Stimulated activated effector memory CD8-positive, alpha-beta T cell treated with anti-CD3 and anti-CD28 coated beads, Interleukin-12 subunit alpha, Interleukin-12 subunit beta, amount 100 ng/mL, for 72 hours (primary cell): ENCODE data around the gene CDH13.

ENCODE experiments used
- ATAC-seq: fragments of 150-1000 bp; cut with Tn5 transposase; 2 replicates; pipeline ENCODE4 v1.10.0; 2021
- DNase-seq, 2 donors: peaks; one replicate each; pipeline ENCODE4 v3.0.0; 2021 to 2022; ENCODE audit warnings: low spot score in 2 of 2
- H3K27ac Mint-ChIP-seq: one replicate; pipeline ENCODE4 v1.8.0; 2022; ENCODE audit warnings: mild to moderate bottlenecking, mixed read lengths
- H3K36me3 Mint-ChIP-seq: one replicate; pipeline ENCODE4 v1.8.0; 2022; ENCODE audit warnings: mild to moderate bottlenecking, mixed read lengths
- H3K4me1 Mint-ChIP-seq: one replicate; pipeline ENCODE4 v1.8.0; 2022; ENCODE audit warnings: mixed read lengths
- H3K4me3 Mint-ChIP-seq: one replicate; pipeline ENCODE4 v1.8.0; 2022; ENCODE audit warnings: mild to moderate bottlenecking, mixed read lengths
- H3K9me3 Mint-ChIP-seq: one replicate; pipeline ENCODE4 v1.8.0; 2022; ENCODE audit warnings: mixed read lengths

CDH13 gene

GRCh38 chr16:83724585-83724984, 1097.8 kb downstream of the CDH13 start:
- H3K27ac Mint-ChIP-seq: no peak overlapping the region
- no peaks in the 10 kb centered on the region for H3K36me3 Mint-ChIP-seq
- H3K4me1 Mint-ChIP-seq: peaks cover 7% of the 10 kb centered on the region
- DNase-seq (no peak), ATAC-seq (no peak)
- no peak overlapping the region for H3K4me3 Mint-ChIP-seq
- H3K9me3 Mint-ChIP-seq: no peaks in the 10 kb centered on the region

GRCh38 chr16:83725313-83725712, 1098.5 kb downstream of the CDH13 start:
- H3K36me3 Mint-ChIP-seq: no peaks in the 10 kb centered on the region
- H3K4me1 Mint-ChIP-seq: peaks cover 7% of the 10 kb centered on the region
- no peaks in the 10 kb centered on the region for H3K9me3 Mint-ChIP-seq
- DNase-seq (no peak), ATAC-seq (no peak)
- H3K27ac Mint-ChIP-seq: no peak overlapping the region
- no peak overlapping the region for H3K4me3 Mint-ChIP-seq

GRCh38 chr16:83727018-83727417, 1100.2 kb downstream of the CDH13 start:
- Mint-ChIP-seq H3K36me3 (no peaks in the 10 kb centered on the region), H3K27ac (no peak overlapping the region), H3K4me1 (peaks cover 7% of the 10 kb centered on the region), H3K4me3 (no peak overlapping the region), H3K9me3 (no peaks in the 10 kb centered on the region)
- DNase-seq (no peak), ATAC-seq (no peak)

- DNase-seq (no peak), ATAC-seq (no peak)
- no peak overlapping the region for H3K4me3 Mint-ChIP-seq
- H3K27ac Mint-ChIP-seq: no peak overlapping the region
- peaks cover 7% of the 10 kb centered on the region for H3K4me1 Mint-ChIP-seq
- no peaks in the 10 kb centered on the region for H3K36me3 Mint-ChIP-seq
- no peaks in the 10 kb centered on the region for H3K9me3 Mint-ChIP-seq
These were observed 1101.1 kb downstream of the CDH13 start for GRCh38 chr16:83727751-83728352.

- no peak overlapping the region for H3K4me3 Mint-ChIP-seq
- no peaks in the 10 kb centered on the region for H3K36me3 Mint-ChIP-seq
These were observed 1101.7 kb downstream of the CDH13 start for GRCh38 chr16:83728492-83728891.

GRCh38 chr16:83730812-83731211, 1104.0 kb downstream of the CDH13 start:
- Mint-ChIP-seq H3K4me3 (no peak overlapping the region), H3K4me1 (peaks cover 7% of the 10 kb centered on the region), H3K27ac (no peak overlapping the region), H3K36me3 (no peaks in the 10 kb centered on the region), H3K9me3 (peaks cover 9% of the 10 kb centered on the region)
- ATAC-seq (no peak), DNase-seq (no peak)

More at GRCh38 chr16:83728492-83728891, 1101.7 kb downstream of the CDH13 start:
- Mint-ChIP-seq H3K9me3 (no peaks in the 10 kb centered on the region), H3K27ac (no peak overlapping the region), H3K4me1 (peaks cover 7% of the 10 kb centered on the region)
- DNase-seq: no peak
- no peak for ATAC-seq

- Mint-ChIP-seq H3K4me3 (no peak overlapping the region), H3K27ac (no peak overlapping the region), H3K36me3 (no peaks in the 10 kb centered on the region), H3K4me1 (no peaks in the 10 kb centered on the region), H3K9me3 (peaks cover 9% of the 10 kb centered on the region)
- no peak for DNase-seq
- no peak for ATAC-seq
These were observed 1105.8 kb downstream of the CDH13 start for GRCh38 chr16:83732536-83732935.

GRCh38 chr16:83733301-83733700, 1106.5 kb downstream of the CDH13 start:
- DNase-seq (no peak), ATAC-seq (no peak)
- no peak overlapping the region for H3K27ac Mint-ChIP-seq
- no peaks in the 10 kb centered on the region for H3K4me1 Mint-ChIP-seq
- no peaks in the 10 kb centered on the region for H3K36me3 Mint-ChIP-seq
- no peak overlapping the region for H3K4me3 Mint-ChIP-seq
- peaks cover 9% of the 10 kb centered on the region for H3K9me3 Mint-ChIP-seq

GRCh38 chr16:83734136-83734535, 1107.4 kb downstream of the CDH13 start:
- ATAC-seq (no peak), DNase-seq (no peak)
- Mint-ChIP-seq H3K4me3 (no peak overlapping the region), H3K27ac (no peak overlapping the region), H3K4me1 (no peaks in the 10 kb centered on the region), H3K36me3 (no peaks in the 10 kb centered on the region), H3K9me3 (peaks cover 9% of the 10 kb centered on the region)

- Mint-ChIP-seq H3K36me3 (no peaks in the 10 kb centered on the region), H3K27ac (no peak overlapping the region)
- no peak for ATAC-seq
These were observed 1111.1 kb downstream of the CDH13 start for GRCh38 chr16:83737729-83738354.

GRCh38 chr16:83738923-83739503, 1112.2 kb downstream of the CDH13 start:
- ATAC-seq: no peak

More at GRCh38 chr16:83737729-83738354, 1111.1 kb downstream of the CDH13 start:
- DNase-seq: no peak
- peaks cover 9% of the 10 kb centered on the region for H3K9me3 Mint-ChIP-seq
- no peak overlapping the region for H3K4me3 Mint-ChIP-seq
- H3K4me1 Mint-ChIP-seq: no peaks in the 10 kb centered on the region

GRCh38 chr16:83742124-83742899, 1115.5 kb downstream of the CDH13 start:
- H3K4me1 Mint-ChIP-seq: no peaks in the 10 kb centered on the region
- ATAC-seq (no peak), DNase-seq (no peak)
- peaks cover 6% of the 10 kb centered on the region for H3K36me3 Mint-ChIP-seq
- no peak overlapping the region for H3K27ac Mint-ChIP-seq
- H3K4me3 Mint-ChIP-seq: no peak overlapping the region
- no peaks in the 10 kb centered on the region for H3K9me3 Mint-ChIP-seq

More at GRCh38 chr16:83738923-83739503, 1112.2 kb downstream of the CDH13 start:
- no peak for DNase-seq
- Mint-ChIP-seq H3K9me3 (peaks cover 7% of the 10 kb centered on the region), H3K4me3 (no peak overlapping the region), H3K4me1 (no peaks in the 10 kb centered on the region), H3K27ac (no peak overlapping the region), H3K36me3 (peaks cover 6% of the 10 kb centered on the region)

- DNase-seq (no peak), ATAC-seq (no peak)
- no peak overlapping the region for H3K4me3 Mint-ChIP-seq
- H3K4me1 Mint-ChIP-seq: no peaks in the 10 kb centered on the region
- no peaks in the 10 kb centered on the region for H3K9me3 Mint-ChIP-seq
- no peak overlapping the region for H3K27ac Mint-ChIP-seq
- peaks cover 6% of the 10 kb centered on the region for H3K36me3 Mint-ChIP-seq
These were observed 1116.5 kb downstream of the CDH13 start for GRCh38 chr16:83743241-83743640.

- Mint-ChIP-seq H3K36me3 (peaks cover 6% of the 10 kb centered on the region), H3K9me3 (no peaks in the 10 kb centered on the region), H3K4me1 (no peaks in the 10 kb centered on the region), H3K4me3 (no peak overlapping the region), H3K27ac (no peak overlapping the region)
- ATAC-seq: no peak
- DNase-seq: no peak
These were observed 1117.0 kb downstream of the CDH13 start for GRCh38 chr16:83743720-83744119.

GRCh38 chr16:83744441-83744981, 1117.7 kb downstream of the CDH13 start:
- DNase-seq (no peak), ATAC-seq (no peak)
- Mint-ChIP-seq H3K9me3 (no peaks in the 10 kb centered on the region), H3K36me3 (peaks cover 6% of the 10 kb centered on the region), H3K4me1 (no peaks in the 10 kb centered on the region), H3K27ac (no peak overlapping the region), H3K4me3 (no peak overlapping the region)
